ENCODE data around the gene TRIM67. TPM values are rescaled to one million over a fixed set of nuclear protein-coding genes. Genes with fewer than 3 reads are reported as not detected.
"Not testable (repeated sequence)": the region's sequence is repeated elsewhere in the genome, so short reads cannot be mapped to it uniquely, and the experiment has no call there.

TRIM67 gene
- total RNA-seq, 2 donors from 2014 or later, result 0.19 TPM; not detected in 1

DNA sequence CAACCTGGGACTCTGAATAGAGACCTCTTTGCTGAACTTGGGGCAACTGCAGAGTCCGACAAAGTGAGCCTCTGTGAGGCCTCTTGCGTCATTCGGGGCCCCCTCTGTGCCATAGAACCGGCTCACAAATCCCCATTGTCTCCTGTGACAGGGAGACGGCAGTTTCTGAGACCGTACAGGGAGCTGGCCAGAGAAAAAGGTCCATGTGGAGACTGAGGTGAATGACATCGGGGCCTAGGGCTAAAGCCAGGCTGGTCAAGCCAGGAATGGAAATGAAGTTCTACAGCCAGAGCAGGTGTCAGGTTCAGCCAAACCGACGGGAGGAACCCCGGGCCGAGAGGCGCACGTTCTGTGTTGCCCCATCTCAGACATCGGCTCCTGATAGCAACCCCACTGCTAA, 37.1 kb upstream of the TRIM67 start:
- H3K4me3 ChIP-seq, result no peak overlapping the region
- H3K36me3 ChIP-seq, result no peaks in the 10 kb centered on the region
- no peaks in the 10 kb centered on the region for H3K9me3 ChIP-seq
- H3K27me3 ChIP-seq, result no peaks in the 10 kb centered on the region
- H3K27ac ChIP-seq, result no peak overlapping the region
- TF ChIP-seq, protein P1, sequence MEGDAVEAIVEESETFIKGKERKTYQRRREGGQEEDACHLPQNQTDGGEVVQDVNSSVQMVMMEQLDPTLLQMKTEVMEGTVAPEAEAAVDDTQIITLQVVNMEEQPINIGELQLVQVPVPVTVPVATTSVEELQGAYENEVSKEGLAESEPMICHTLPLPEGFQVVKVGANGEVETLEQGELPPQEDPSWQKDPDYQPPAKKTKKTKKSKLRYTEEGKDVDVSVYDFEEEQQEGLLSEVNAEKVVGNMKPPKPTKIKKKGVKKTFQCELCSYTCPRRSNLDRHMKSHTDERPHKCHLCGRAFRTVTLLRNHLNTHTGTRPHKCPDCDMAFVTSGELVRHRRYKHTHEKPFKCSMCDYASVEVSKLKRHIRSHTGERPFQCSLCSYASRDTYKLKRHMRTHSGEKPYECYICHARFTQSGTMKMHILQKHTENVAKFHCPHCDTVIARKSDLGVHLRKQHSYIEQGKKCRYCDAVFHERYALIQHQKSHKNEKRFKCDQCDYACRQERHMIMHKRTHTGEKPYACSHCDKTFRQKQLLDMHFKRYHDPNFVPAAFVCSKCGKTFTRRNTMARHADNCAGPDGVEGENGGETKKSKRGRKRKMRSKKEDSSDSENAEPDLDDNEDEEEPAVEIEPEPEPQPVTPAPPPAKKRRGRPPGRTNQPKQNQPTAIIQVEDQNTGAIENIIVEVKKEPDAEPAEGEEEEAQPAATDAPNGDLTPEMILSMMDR (IDR thresholded peaks at IDR 0.05), result no peak
- no peak for DNase-seq (ENCODE audit: low spot score)
- no peaks in the 10 kb centered on the region for H3K4me1 ChIP-seq

DNA sequence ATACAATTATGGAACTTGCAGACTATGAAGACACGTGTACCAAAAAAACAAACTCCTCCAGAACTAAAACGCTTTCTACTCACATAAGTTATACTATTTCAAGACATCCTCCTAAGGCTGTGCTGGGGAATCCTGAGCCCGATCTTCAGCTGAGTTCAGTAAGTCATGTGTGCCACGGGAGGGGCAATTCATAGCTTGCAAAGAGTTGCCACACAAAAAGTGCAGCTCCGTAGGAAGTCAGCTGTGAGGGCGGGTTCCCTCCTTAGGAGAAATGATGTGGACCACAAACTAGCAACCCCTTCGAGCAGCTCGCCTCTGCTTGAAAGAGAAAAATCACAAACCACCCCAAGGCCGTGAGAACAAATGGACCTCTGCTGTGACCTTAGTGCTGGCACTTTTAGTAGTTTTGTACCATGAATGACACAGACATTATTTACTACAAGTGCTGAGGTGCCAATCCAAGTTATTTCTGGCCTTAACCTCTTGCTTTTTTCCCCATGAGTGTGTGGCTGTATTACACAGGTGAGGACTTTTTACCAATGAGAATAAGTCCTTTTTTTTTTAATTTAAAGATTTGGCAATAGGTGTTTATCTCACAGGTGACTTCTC, 35.8 kb upstream of the TRIM67 start:
- H3K27ac ChIP-seq, result no peak overlapping the region
- TF ChIP-seq, protein P1 (IDR thresholded peaks at IDR 0.05), result no peak
- H3K9me3 ChIP-seq, result no peaks in the 10 kb centered on the region
- no peaks in the 10 kb centered on the region for H3K27me3 ChIP-seq
- no peak overlapping the region for H3K4me3 ChIP-seq
- DNase-seq (ENCODE audit: low spot score), result no peak
- H3K36me3 ChIP-seq, result no peaks in the 10 kb centered on the region
- no peaks in the 10 kb centered on the region for H3K4me1 ChIP-seq

DNA sequence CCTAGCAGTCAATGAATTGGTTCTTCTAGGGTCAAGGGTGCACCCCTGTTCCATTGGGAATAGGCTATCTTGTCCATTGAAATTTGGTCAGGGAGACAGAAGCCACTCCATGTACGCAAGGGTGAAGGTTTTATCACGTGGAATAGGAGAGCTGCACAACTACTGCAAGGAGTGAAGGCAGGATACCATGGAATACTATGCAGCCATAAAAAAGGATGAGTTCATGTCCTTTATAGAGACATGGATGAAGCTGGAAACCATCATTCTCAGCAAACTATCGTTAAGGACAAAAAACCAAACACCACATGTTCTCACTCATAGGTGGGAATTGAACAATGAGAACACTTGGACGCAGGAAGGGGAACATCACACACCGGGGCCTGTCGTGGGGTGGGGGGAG, 34.8 kb upstream of the TRIM67 start:
- not testable (repeated sequence) for H3K27me3 ChIP-seq; H3K4me1 ChIP-seq; H3K9me3 ChIP-seq; H3K36me3 ChIP-seq; H3K27ac ChIP-seq; H3K4me3 ChIP-seq; DNase-seq (ENCODE audit: low spot score)

DNA sequence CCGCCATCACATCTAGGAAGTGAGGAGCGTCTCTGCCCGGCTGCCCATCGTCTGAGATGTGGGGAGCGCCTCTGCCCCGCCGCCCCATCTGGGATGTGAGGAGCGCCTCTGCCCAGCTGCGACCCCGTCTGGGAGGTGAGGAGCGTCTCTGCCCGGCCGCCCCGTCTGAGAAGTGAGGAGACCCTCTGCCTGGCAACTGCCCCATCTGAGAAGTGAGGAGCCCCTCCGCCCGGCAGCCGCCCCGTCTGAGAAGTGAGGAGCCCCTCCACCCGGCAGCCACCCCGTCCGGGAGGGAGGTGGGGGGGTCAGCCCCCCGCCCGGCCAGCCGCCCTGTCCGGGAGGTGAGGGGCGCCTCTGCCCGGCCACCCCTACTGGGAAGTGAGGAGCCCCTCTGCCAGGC, 33.4 kb upstream of the TRIM67 start:
- H3K27ac ChIP-seq; H3K36me3 ChIP-seq; H3K9me3 ChIP-seq; H3K4me1 ChIP-seq; H3K27me3 ChIP-seq; DNase-seq (ENCODE audit: low spot score); H3K4me3 ChIP-seq: not testable (repeated sequence)

DNA sequence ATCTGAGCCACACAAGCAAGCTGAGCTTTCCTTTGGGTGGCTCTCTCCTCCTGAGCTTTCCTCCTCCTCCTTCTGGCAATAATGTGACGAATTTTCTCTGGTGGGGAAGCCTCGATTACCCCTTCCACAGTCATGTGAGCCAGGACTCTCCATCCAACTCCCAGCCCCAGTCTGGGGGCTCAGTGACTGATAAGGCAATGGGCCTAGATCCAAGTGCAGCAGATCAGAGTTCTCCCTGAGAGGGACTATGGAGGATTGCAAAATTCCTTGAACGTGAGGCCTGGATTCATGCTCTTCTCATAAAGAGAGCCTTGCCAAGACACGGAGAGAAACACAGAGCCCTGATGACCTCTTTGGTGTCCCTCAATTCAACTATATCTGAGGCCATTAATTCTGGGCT, 31.3 kb upstream of the TRIM67 start:
- DNase-seq (ENCODE audit: low spot score), result no peak
- H3K9me3 ChIP-seq, result no peaks in the 10 kb centered on the region
- no peaks in the 10 kb centered on the region for H3K36me3 ChIP-seq
- H3K27me3 ChIP-seq, result no peaks in the 10 kb centered on the region
- no peak overlapping the region for H3K27ac ChIP-seq
- no peak overlapping the region for H3K4me3 ChIP-seq
- H3K4me1 ChIP-seq, result no peaks in the 10 kb centered on the region
- TF ChIP-seq, protein P1 (IDR thresholded peaks at IDR 0.05), result no peak

DNA sequence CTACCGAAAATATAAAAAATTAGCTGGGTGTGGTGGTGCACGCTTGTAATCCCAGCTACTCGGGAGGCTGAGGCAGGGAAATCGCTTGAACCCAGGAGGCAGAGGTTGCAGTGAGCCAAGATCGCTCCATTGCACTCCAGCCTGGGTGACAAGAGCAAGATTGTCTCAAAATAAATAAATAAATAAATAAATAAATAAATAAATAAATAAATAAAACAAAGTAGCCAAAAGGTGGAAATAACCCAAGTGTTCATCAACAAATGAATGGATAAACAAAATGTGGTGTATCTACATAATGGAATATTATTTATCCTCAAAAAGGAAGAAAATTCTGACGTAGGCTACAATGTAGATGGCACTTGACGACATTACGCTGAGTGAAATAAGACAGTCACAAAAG, 29.3 kb upstream of the TRIM67 start:
- H3K27ac ChIP-seq; H3K4me3 ChIP-seq; H3K4me1 ChIP-seq; H3K9me3 ChIP-seq; DNase-seq (ENCODE audit: low spot score); H3K36me3 ChIP-seq; H3K27me3 ChIP-seq: not testable (repeated sequence)

DNA sequence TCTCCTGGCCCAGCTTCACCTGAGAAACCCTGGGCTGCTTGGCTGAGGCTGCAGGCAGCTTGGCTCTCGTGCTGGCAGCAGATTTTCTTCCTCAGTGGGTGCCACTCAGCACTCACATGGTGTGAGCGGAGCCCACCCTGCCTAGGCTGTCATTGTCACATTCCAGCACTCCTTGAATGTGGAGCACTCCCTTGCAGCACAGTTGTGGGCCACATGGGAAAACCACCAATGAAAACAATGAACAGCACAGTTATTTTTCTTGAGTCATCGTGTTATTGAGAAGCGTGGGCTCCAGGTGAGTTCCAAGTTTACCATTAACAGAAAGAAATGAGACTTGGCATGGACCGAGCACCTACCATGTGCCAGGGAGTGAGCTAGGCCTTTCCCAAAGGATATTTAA, 27.2 kb upstream of the TRIM67 start:
- H3K27me3 ChIP-seq, result no peaks in the 10 kb centered on the region
- no peaks in the 10 kb centered on the region for H3K9me3 ChIP-seq
- H3K4me1 ChIP-seq, result peaks cover 0 to 5% of the 10 kb centered on the region in 2 donors
- TF ChIP-seq, protein P1 (IDR thresholded peaks at IDR 0.05), result no peak
- no peak for DNase-seq (ENCODE audit: low spot score)
- H3K36me3 ChIP-seq, result no peaks in the 10 kb centered on the region
- H3K4me3 ChIP-seq, result no peak overlapping the region
- H3K27ac ChIP-seq, result no peak overlapping the region

Data from right atrium auricular region (tissue), 2 donors.